Calu3 (cell line): Measurements from ENCODE around the gene C4orf50. TPM values are rescaled to one million over a fixed set of nuclear protein-coding genes. Genes with fewer than 3 reads are reported as not detected.

ENCODE experiments used
- BruUV-seq: library from RNA; stranded (reverse); fragments of 400-500 nt; replicated peaks from 2 replicates; lab custom pipeline; 2021; lab: Mats Ljungman, UMichigan
- CTCF ChIA-PET: fragments of 300-600 bp; sonication (Branson Sonifier 250); formaldehyde crosslinking; loops from one replicate; lab custom pipeline; 2022; ENCODE audit warnings: antibody characterized with exemption; lab: Charles Lee
- DNase-seq: peaks from one replicate; pipeline ENCODE4 v3.0.0; 2022
- H3K27ac Mint-ChIP-seq: one replicate; pipeline ENCODE4 v1.8.0; 2022; ENCODE audit warnings: mixed read lengths; ENCODE audit not compliant: unreplicated experiment
- H3K27me3 Mint-ChIP-seq: one replicate; pipeline ENCODE4 v1.8.0; 2022; ENCODE audit warnings: mixed read lengths; ENCODE audit not compliant: unreplicated experiment
- H3K36me3 Mint-ChIP-seq: one replicate; pipeline ENCODE4 v1.8.0; 2022; ENCODE audit warnings: mild to moderate bottlenecking, moderate library complexity, mixed read lengths; ENCODE audit not compliant: insufficient read depth, unreplicated experiment
- H3K4me1 Mint-ChIP-seq: one replicate; pipeline ENCODE4 v1.8.0; 2022; ENCODE audit warnings: mild to moderate bottlenecking, low read depth, mixed read lengths; ENCODE audit not compliant: unreplicated experiment
- H3K4me3 Mint-ChIP-seq: one replicate; pipeline ENCODE4 v1.8.0; 2022; ENCODE audit warnings: mild to moderate bottlenecking, low read depth, moderate library complexity, mixed read lengths; ENCODE audit not compliant: unreplicated experiment
- H3K9me3 Mint-ChIP-seq: one replicate; pipeline ENCODE4 v1.8.0; 2022; ENCODE audit warnings: low read depth, mixed read lengths; ENCODE audit not compliant: unreplicated experiment
- intact Hi-C: fragments of 100-400 bp; cut with micrococcal nuclease; formaldehyde crosslinking; loops from one replicate; pipeline ENCODE4 v1.10.0; 2022; ENCODE audit not compliant: unreplicated experiment
- total RNA-seq: library from RNA; stranded (reverse); gene quantifications from 2 replicates; pipeline ENCODE4 v1.2.3, GENCODE V29; 2022
- TF ChIP-seq, protein P1 (sequence below): fragments of 200-600 bp; IDR thresholded peaks from one replicate; pipeline ENCODE4 v1.8.0; 2022; ENCODE audit warnings: antibody characterized with exemption; ENCODE audit not compliant: unreplicated experiment

The C4orf50 gene
- total RNA-seq, 1 experiment from 2014 or later = not detected

DNA sequence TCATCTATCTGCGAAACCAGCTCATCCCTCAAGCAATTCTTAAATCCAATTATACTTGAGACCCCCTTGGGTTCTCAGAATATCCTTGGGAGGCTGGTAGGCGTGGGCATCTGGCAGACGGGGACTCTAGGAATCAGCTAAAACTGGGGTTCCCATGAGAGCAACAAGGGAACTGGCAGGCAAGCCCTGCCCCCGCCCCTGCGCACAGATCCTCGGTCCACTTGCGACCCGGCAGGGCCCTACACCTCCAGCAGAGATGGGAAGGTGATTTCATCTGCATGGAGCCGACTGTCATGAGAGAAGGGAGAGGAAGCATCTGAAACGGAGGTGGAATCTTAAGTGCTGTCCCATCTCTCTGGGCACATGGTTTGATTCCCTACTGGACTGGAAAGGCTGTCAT, 9.9 kb upstream of the C4orf50 start:
- TF ChIP-seq, protein P1, sequence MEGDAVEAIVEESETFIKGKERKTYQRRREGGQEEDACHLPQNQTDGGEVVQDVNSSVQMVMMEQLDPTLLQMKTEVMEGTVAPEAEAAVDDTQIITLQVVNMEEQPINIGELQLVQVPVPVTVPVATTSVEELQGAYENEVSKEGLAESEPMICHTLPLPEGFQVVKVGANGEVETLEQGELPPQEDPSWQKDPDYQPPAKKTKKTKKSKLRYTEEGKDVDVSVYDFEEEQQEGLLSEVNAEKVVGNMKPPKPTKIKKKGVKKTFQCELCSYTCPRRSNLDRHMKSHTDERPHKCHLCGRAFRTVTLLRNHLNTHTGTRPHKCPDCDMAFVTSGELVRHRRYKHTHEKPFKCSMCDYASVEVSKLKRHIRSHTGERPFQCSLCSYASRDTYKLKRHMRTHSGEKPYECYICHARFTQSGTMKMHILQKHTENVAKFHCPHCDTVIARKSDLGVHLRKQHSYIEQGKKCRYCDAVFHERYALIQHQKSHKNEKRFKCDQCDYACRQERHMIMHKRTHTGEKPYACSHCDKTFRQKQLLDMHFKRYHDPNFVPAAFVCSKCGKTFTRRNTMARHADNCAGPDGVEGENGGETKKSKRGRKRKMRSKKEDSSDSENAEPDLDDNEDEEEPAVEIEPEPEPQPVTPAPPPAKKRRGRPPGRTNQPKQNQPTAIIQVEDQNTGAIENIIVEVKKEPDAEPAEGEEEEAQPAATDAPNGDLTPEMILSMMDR = no peak
- no peak for DNase-seq
- no peaks in the 10 kb centered on the region for H3K4me1 Mint-ChIP-seq
- H3K36me3 Mint-ChIP-seq = no peaks in the 10 kb centered on the region
- no peak overlapping the region for H3K27ac Mint-ChIP-seq
- H3K27me3 Mint-ChIP-seq = peaks cover 38% of the 10 kb centered on the region
- no peaks in the 10 kb centered on the region for H3K9me3 Mint-ChIP-seq
- CTCF ChIA-PET = no interaction called here
- intact Hi-C loops = no loop called here
- no peak overlapping the region for H3K4me3 Mint-ChIP-seq
- BruUV-seq = no TSS peak

DNA sequence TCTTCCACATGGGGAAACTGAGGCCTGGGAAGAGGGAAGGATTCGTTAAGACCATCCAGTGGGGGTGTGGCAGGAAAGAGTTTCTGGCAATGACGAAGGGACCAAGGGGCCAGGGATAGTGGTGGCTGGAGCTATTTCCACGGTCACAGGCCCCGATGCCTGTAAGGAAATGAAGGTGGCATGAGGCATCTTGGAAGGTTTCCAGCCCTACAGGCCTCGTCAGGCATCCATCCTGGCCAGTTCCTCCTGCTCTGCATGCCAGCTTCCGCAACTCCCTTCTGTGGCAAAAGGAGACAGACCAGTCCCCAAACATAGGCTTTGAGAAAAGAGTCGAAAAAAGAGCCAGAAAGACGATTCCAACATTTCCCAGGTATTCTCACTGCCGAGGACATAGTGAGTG, 9.2 kb upstream of the C4orf50 start:
- Mint-ChIP-seq H3K4me3 (no peak overlapping the region), H3K36me3 (no peaks in the 10 kb centered on the region), H3K27ac (no peak overlapping the region), H3K27me3 (peaks cover 40% of the 10 kb centered on the region), H3K4me1 (no peaks in the 10 kb centered on the region), H3K9me3 (no peaks in the 10 kb centered on the region)
- TF ChIP-seq, protein P1 = no peak
- CTCF ChIA-PET = no interaction called here
- no peak for DNase-seq
- intact Hi-C loops = no loop called here
- BruUV-seq = no TSS peak

DNA sequence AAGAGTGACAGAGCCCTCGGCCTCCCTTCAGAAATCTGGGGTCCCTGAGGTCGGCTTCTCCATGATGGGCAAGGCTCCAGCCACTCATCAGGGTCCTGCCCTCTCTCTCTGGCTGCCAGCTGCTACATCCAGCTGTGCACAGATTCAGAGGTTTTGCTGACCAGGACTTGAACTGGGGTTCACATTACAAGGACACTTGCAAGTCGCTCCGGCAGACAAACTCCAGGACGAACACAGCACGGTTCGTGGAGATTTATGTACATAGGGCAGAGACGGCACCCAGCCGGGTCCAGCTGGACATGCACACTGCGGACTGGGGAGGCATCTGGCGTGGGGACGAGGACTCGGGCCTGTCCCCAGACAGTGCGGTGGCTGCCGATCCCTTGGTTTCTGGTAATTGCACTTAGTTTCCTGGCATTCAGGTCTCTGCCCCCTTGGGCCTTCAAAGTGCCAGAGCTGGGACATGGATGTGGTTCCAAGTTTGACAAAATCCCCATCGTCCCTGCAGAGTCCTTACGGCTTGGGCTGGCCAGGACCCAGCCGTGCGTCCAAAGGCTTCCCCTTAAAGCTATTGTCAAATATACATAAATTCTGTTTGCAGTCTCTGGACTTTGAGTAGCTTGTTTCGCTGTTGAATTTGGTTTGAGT, 6.2 kb upstream of the C4orf50 start:
- BruUV-seq = no TSS peak
- intact Hi-C loops = no loop called here

DNA sequence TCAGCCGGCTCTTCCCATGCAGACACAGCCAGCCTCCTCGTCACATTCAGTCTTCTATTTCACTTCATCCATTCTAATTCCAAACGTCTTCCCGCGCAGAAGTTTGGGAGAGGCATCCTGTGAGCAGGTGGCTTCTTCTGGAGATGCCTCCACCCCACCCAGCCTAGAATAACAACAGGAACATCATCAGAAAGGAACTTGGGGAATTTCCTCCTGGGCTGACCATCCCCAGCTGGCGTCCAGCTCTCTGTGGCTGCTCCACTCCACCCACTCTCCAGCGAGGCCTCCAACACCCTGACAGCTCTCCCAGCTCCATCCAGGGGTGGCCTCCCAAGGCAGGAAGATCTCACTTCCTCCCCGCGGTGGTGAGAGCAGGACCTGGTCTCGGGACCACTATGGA, 5.5 kb upstream of the C4orf50 start:
- Mint-ChIP-seq H3K27ac (no peak overlapping the region), H3K4me3 (no peak overlapping the region), H3K9me3 (peaks cover 3% of the 10 kb centered on the region), H3K27me3 (peaks cover 37% of the 10 kb centered on the region), H3K36me3 (no peaks in the 10 kb centered on the region), H3K4me1 (no peaks in the 10 kb centered on the region)
- TF ChIP-seq, protein P1 = no peak
- no TSS peak for BruUV-seq
- CTCF ChIA-PET = no interaction called here
- DNase-seq = no peak
- intact Hi-C loops = no loop called here

More for the DNA sequence above, 6.2 kb upstream of the C4orf50 start:
- TF ChIP-seq, protein P1 = no peak
- CTCF ChIA-PET = no interaction called here
- Mint-ChIP-seq H3K27me3 (peaks cover 30% of the 10 kb centered on the region), H3K27ac (no peak overlapping the region), H3K9me3 (no peaks in the 10 kb centered on the region), H3K4me3 (no peak overlapping the region), H3K36me3 (no peaks in the 10 kb centered on the region), H3K4me1 (no peaks in the 10 kb centered on the region)
- no peak for DNase-seq
